Neural crest cell (in vitro differentiated cells): ENCODE results near the gene CACNG7. TPM values are rescaled to one million over a fixed set of nuclear protein-coding genes. Genes with fewer than 3 reads are reported as not detected.

Source experiments
- DNase-seq: peaks from one replicate; pipeline ENCODE4 v3.0.0; 2021; ENCODE audit warnings: low read depth, mixed read lengths, low spot score
- H3K27ac Mint-ChIP-seq: one replicate; pipeline ENCODE4 v1.8.0; 2021; ENCODE audit warnings: mild to moderate bottlenecking, mixed read lengths; ENCODE audit not compliant: unreplicated experiment
- H3K27me3 Mint-ChIP-seq: 2 replicates; pipeline ENCODE4 v1.8.0; 2021; ENCODE audit warnings: low read depth, mild to moderate bottlenecking, mixed read lengths
- H3K36me3 Mint-ChIP-seq: 2 replicates; pipeline ENCODE4 v1.8.0; 2021; ENCODE audit warnings: low read depth, mild to moderate bottlenecking, mixed read lengths
- H3K4me1 Mint-ChIP-seq: 2 replicates; pipeline ENCODE4 v1.8.0; 2021; ENCODE audit warnings: mixed read lengths
- H3K4me3 Mint-ChIP-seq: one replicate; pipeline ENCODE4 v1.8.0; 2021; ENCODE audit warnings: mild to moderate bottlenecking, mixed read lengths
- H3K9me3 Mint-ChIP-seq: 2 replicates; pipeline ENCODE4 v1.8.0; 2021; ENCODE audit warnings: mixed read lengths
- CTCF ChIP-seq: fragments of 200-600 bp; sonication (generic); conservative IDR thresholded peaks from 2 replicates; pipeline ENCODE4 v1.5.0; 2021; ENCODE audit warnings: antibody characterized with exemption, mild to moderate bottlenecking
- total RNA-seq: library from RNA; stranded (reverse); gene quantifications from 2 replicates; pipeline ENCODE4 v1.2.1, GENCODE V29; 2021

Gene CACNG7
- total RNA-seq, 1 donor from 2014 or later, result 25.3 TPM

DNA sequence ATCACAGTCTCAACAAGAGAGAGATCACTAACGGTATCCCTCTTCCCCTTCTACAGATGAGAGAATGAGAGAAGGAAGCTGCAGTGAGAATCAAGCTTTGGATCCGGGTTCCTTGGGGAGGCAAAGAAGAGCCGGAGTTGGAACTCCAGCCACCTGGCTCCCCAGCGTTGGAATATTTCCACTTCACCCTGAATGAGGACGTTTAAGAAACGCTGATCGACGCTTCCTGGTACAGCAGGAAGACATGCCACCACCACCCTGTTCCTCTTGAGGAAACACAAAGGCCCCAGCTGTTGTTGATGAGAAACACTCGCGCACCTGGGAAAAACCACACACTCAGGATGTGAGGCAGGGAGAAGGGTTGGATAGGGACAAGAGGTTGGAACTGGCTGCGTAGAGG lies 42.4 kb downstream of the CACNG7 start:
- DNase-seq, result no peak
- no peaks in the 10 kb centered on the region for H3K4me1 Mint-ChIP-seq
- no peak for TF ChIP-seq CTCF
- H3K9me3 Mint-ChIP-seq, result no peaks in the 10 kb centered on the region
- H3K27me3 Mint-ChIP-seq, result peaks cover 39% of the 10 kb centered on the region
- H3K27ac Mint-ChIP-seq, result peak overlapping the region; percentile 43
- no peaks in the 10 kb centered on the region for H3K36me3 Mint-ChIP-seq
- H3K4me3 Mint-ChIP-seq, result no peak overlapping the region

GRCh38 chr19:53951947-53952346 lies 42.9 kb downstream of the CACNG7 start:
- DNase-seq, result no peak
- Mint-ChIP-seq H3K27ac (no peak overlapping the region), H3K27me3 (peaks cover 43% of the 10 kb centered on the region), H3K4me1 (no peaks in the 10 kb centered on the region), H3K4me3 (no peak overlapping the region), H3K36me3 (no peaks in the 10 kb centered on the region), H3K9me3 (no peaks in the 10 kb centered on the region)
- TF ChIP-seq CTCF, result no peak

DNA sequence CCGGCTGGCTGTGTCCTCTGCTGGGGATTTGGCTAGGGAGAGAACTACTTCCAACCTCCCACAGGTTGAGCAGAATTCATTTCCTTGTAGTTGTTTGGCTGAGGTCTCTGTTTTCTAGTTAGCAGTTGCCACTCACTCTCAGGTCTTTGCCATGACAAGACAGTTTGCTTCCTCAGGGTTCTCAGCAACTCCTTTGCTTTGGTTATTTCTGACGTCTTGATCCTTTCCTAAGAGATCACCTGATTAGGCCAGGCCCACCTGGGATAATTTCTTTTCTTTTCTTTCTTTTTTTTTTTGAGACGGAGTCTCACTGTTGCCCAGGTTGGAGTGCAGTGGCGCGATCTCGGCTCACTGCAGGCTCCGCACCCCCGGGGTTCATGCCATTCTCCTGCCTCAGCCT lies 44.3 kb downstream of the CACNG7 start:
- DNase-seq, result no peak

DNA sequence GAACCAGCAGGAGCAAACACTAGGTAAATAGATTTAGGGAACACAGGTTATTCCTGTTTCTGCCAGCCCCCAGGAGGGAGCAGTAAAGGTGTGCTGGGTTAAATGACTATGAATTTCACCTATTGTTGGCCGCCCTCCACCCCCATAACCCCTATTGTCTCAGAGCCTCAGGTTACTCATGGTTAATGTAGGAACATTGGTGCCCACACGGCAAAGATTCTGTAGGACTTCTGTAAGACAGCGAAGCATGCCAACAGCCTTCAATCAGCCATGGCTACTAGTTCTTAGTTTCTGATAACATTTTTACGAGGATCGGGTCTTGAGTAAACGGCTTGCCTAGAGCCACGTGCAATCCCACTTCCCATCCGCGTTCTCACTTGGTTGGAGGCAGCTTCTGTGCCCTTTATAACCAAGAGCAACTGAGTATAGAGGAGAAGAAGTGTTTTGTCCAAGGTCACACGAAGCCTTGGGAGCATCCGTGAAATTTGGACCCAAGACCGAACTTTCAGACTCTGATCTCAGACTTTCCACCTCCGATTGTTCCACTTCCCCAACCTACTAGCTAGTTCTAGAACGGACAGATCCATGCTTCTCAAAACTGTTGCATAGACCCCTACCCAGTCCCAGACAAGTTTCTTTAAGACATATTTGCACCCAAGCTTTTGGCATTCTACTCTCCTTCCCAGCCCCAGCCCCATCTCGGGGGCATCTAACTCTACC lies 48.5 kb downstream of the CACNG7 start:
- DNase-seq, result no peak
- Mint-ChIP-seq H3K27ac (no peak overlapping the region), H3K4me1 (peaks cover 28% of the 10 kb centered on the region), H3K36me3 (no peaks in the 10 kb centered on the region), H3K9me3 (no peaks in the 10 kb centered on the region), H3K4me3 (peak overlapping the region; percentile 24), H3K27me3 (peaks cover 76% of the 10 kb centered on the region)
- TF ChIP-seq CTCF, result no peak

More for the DNA sequence above, 44.3 kb downstream of the CACNG7 start:
- H3K9me3 Mint-ChIP-seq, result no peaks in the 10 kb centered on the region
- H3K4me3 Mint-ChIP-seq, result no peak overlapping the region
- no peaks in the 10 kb centered on the region for H3K36me3 Mint-ChIP-seq
- no peak overlapping the region for H3K27ac Mint-ChIP-seq
- H3K4me1 Mint-ChIP-seq, result peaks cover 5% of the 10 kb centered on the region
- peaks cover 46% of the 10 kb centered on the region for H3K27me3 Mint-ChIP-seq
- no peak for TF ChIP-seq CTCF

DNA sequence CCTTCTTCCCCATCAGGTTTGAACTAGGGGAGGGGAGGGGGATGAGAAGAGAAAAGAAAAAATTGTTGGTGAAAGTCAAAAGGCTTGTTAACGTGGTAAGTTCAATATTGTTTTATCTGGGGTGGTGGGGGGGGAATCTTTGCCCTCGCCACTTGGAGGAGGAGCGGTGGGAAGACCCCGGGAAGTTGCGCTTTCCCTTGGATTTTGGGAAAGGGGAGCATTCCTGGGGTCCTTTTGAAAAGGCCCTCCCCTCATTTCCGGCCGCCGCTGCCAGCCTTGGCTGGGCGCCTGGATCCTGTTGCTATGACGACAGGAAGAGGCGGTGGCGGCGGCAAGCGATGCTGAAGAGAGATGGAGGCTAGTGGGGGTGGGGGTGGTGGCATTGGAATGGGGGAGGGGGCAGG lies 49.1 kb downstream of the CACNG7 start:
- Mint-ChIP-seq H3K9me3 (no peaks in the 10 kb centered on the region), H3K36me3 (no peaks in the 10 kb centered on the region), H3K27me3 (peaks cover 78% of the 10 kb centered on the region), H3K4me1 (peaks cover 28% of the 10 kb centered on the region), H3K27ac (no peak overlapping the region), H3K4me3 (no peak overlapping the region)
- DNase-seq, result no peak
- TF ChIP-seq CTCF, result no peak
